NCI-H226 (cell line): Measurements from ENCODE around the gene MRPS11.
"Not testable (repeated sequence)": the region's sequence is repeated elsewhere in the genome, so short reads cannot be mapped to it uniquely, and the experiment has no call there.

Experiments
- DNase-seq: peaks from one replicate; pipeline ENCODE4 v3.0.0-alpha.2; 2015

The MRPS11 gene

GRCh38 chr15:88497109-88497765 lies 29.7 kb downstream of the MRPS11 start:
- DNase-seq: no peak

GRCh38 chr15:88498996-88499395 lies 31.5 kb downstream of the MRPS11 start:
- DNase-seq: no peak

- no peak for DNase-seq
Measured at GRCh38 chr15:88504445-88504844, 36.9 kb downstream of the MRPS11 start.

GRCh38 chr15:88505721-88506120 lies 38.2 kb downstream of the MRPS11 start:
- DNase-seq: no peak

GRCh38 chr15:88506628-88507027 lies 39.1 kb downstream of the MRPS11 start:
- DNase-seq: no peak

GRCh38 chr15:88509321-88509720 lies 41.8 kb downstream of the MRPS11 start:
- no peak for DNase-seq

GRCh38 chr15:88509964-88510363 lies 42.5 kb downstream of the MRPS11 start:
- DNase-seq: no peak

GRCh38 chr15:88511161-88511560 lies 43.7 kb downstream of the MRPS11 start:
- DNase-seq: no peak

GRCh38 chr15:88512078-88512477 lies 44.6 kb downstream of the MRPS11 start:
- DNase-seq: no peak

- no peak for DNase-seq
Measured at GRCh38 chr15:88512601-88513000, 45.1 kb downstream of the MRPS11 start.

- DNase-seq: no peak
Measured at GRCh38 chr15:88513195-88513594, 45.7 kb downstream of the MRPS11 start.

GRCh38 chr15:88518903-88519302 lies 51.4 kb downstream of the MRPS11 start:
- DNase-seq: no peak

GRCh38 chr15:88524094-88524493 lies 56.6 kb downstream of the MRPS11 start:
- DNase-seq: not testable (repeated sequence)

- no peak for DNase-seq
Measured at GRCh38 chr15:88525418-88525817, 57.9 kb downstream of the MRPS11 start.

GRCh38 chr15:88526247-88526879 lies 58.9 kb downstream of the MRPS11 start:
- DNase-seq: no peak

GRCh38 chr15:88529021-88529630 lies 61.6 kb downstream of the MRPS11 start:
- DNase-seq: no peak
